Activated naive CD4-positive, alpha-beta T cell treated with anti-CD3 and anti-CD28 coated beads, Interleukin-2, amount 50 U/mL, for 16 hours (primary cell): Measurements from ENCODE around the gene NPIPA7.
A peak's percentile ranks its signal among the peaks of the same experiment; 100 is the strongest.
"Not testable (repeated sequence)": the region's sequence is repeated elsewhere in the genome, so short reads cannot be mapped to it uniquely, and the experiment has no call there.

ENCODE experiments used
- DNase-seq: peaks from one replicate; pipeline ENCODE4 v3.0.0-alpha.2; 2020

NPIPA7 gene

DNA sequence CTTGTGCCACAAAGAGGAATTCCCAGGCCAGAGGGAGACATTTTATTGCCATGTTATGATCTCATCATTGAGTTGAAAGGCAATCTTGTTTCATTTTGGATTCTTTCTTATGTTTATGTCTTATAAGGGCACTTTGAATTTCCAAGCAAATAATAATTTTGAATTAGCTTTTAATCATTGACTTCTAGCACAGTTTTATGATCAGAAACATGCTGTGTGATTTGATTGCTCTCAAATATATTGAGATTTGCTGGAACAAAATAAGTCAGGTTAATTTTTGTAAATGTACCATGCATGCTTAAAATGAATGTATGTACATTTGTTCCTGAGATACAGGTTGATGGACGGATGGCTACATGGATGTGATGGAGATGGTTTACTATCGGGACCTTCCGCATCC lies at the start of gene NPIPA7:
Gene NPIPA7 (plus strand): TSS at position 301 of the 400 bp plus-strand sequence. CDS start 105 bp downstream, outside the sequence.
- DNase-seq = not testable (repeated sequence)

DNA sequence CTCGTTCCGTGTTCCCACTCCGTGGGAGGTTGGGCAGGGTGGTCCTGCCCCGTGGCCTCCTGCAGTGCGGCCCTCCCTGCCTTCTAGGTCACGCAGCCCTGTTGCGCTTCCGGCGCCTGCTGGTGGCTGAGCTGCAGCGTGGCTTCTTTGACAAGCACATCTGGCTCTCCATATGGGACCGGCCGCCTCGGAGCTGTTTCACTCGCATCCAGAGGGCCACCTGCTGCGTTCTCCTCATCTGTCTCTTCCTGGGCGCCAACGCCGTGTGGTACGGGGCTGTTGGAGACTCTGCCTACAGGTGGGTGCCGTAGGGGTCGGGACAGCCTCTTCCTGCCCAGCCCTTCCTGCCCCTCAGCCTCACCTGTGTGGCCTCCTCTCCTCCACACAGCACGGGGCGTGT lies 47.5 kb upstream of the NPIPA7 start:
- not testable (repeated sequence) for DNase-seq

DNA sequence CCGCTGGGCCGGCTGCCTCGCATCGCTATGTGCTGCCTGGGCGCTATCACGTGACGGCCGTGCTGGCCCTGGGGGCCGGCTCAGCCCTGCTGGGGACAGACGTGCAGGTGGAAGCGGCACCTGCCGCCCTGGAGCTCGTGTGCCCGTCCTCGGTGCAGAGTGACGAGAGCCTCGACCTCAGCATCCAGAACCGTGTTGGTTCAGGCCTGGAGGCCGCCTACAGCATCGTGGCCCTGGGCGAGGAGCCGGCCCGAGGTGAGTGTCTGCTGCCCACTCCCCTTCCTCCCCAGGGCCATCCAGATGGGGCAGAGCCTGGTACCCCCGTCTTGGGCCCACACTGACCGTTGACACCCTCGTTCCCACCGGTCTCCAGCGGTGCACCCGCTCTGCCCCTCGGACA lies 21.4 kb upstream of the NPIPA7 start:
- not testable (repeated sequence) for DNase-seq

DNA sequence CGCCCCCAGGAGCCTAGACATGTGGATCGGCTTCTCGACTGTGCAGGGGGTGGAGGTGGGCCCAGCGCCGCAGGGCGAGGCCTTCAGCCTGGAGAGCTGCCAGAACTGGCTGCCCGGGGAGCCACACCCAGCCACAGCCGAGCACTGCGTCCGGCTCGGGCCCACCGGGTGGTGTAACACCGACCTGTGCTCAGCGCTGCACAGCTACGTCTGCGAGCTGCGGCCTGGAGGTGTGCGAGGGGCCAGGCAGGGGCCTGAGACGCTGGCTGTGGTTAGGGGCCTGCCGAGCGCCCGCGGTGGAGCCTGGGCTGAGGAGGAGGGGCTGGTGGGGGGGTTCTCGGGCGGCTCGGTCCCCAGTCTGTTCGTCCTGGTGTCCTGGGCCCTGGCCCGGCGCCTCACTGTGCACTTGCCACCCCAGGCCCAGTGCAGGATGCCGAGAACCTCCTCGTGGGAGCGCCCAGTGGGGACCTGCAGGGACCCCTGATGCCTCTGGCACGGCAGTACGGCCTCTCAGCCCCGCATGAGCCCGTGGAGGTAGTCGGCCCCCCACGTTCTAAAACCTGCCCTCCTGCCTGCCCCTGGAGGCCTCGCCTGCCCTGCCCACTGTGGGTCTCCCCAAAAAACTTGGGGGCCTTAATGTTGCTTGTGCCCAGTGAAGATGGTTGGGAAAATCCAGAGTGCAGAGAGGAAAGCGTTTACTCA lies 20.2 kb upstream of the NPIPA7 start:
- not testable (repeated sequence) for DNase-seq

DNA sequence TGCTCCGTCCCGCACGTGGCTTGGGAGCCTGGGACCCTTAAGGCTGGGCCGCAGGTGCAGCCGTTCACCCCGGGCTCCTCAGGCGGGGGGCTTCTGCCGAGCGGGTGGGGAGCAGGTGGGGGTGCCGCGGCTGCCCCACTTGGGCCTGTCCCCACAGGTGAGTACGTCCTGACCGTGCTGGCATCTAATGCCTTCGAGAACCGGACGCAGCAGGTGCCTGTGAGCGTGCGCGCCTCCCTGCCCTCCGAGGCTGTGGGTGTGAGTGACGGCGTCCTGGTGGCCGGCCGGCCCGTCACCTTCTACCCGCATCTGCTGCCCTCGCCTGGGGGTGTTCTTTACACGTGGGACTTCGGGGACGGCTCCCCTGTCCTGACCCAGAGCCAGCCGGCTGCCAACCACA lies 15.3 kb upstream of the NPIPA7 start:
- DNase-seq = not testable (repeated sequence)

DNA sequence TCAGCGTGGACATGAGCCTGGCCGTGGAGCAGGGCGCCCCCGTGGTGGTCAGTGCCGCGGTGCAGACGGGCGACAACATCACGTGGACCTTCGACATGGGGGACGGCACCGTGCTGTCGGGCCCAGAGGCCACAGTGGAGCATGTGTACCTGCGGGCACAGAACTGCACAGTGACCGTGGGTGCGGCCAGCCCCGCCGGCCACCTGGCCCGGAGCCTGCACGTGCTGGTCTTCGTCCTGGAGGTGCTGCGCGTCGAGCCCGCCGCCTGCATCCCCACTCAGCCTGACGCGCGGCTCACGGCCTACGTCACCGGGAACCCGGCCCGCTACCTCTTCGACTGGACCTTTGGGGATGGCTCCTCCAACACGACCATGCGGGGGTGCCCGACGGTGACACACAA lies 14.8 kb upstream of the NPIPA7 start:
- DNase-seq = not testable (repeated sequence)

DNA sequence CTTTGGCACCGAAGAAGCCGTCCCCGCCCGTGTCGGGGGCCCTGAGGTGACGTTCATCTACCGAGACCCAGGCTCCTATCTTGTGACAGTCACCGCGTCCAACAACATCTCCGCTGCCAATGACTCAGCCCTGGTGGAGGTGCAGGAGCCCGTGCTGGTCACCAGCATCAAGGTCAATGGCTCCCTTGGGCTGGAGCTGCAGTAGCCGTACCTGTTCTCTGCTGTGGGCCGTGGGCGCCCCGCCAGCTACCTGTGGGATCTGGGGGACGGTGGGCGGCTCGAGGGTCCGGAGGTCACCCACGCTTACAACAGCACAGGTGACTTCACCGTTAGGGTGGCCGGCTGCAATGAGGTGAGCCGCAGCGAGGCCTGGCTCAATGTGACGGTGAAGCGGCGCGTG lies 14.2 kb upstream of the NPIPA7 start:
- not testable (repeated sequence) for DNase-seq

DNA sequence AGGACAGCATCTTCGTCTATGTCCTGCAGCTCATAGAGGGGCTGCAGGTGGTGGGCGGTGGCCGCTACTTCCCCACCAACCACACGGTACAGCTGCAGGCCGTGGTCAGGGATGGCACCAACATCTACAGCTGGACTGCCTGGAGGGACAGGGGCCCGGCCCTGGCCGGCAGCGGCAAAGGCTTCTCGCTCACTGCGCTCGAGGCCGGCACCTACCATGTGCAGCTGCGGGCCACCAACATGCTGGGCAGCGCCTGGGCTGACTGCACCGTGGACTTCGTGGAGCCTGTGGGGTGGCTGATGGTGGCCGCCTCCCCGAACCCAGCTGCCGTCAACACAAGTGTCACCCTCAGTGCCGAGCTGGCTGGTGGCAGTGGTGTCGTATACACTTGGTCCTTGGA lies 13.6 kb upstream of the NPIPA7 start:
- DNase-seq = peak; percentile 5

DNA sequence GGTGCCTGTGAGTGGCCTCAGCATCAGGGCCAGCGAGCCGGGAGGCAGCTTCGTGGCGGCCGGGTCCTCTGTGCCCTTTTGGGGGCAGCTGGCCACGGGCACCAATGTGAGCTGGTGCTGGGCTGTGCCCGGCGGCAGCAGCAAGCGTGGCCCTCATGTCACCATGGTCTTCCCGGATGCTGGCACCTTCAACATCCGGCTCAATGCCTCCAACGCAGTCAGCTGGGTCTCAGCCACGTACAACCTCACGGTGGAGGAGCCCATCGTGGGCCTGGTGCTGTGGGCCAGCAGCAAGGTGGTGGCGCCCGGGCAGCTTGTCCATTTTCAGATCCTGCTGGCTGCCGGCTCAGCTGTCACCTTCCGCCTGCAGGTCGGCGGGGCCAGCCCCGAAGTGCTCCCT lies 13.1 kb upstream of the NPIPA7 start:
- not testable (repeated sequence) for DNase-seq

DNA sequence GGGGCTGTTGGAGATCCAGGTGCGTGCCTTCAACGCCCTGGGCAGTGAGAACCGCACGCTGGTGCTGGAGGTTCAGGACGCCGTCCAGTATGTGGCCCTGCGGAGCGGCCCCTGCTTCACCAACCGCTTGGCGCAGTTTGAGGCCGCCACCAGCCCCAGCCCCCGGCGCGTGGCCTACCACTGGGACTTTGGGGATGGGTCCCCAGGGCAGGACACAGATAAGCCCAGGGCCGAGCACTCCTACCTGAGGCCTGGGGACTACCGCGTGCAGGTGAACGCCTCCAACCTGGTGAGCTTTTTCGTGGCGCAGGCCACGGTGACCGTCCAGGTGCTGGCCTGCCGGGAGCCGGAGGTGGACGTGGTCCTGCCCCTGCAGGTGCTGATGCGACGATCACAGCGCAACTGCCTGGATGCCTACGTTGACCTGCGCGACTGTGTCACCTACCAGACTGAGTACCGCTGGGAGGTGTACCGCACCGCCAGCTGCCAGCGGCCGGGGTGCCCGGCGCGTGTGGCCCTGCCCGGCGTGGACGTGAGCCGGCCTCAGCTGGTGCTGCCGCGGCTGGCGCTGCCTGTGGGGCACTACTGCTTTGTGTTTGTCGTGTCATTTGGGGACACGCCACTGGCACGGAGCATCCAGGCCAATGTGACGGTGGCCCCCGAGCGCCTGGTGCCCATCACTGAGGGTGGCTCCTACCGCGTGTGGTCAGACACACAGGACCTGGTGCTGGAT lies 12.2 kb upstream of the NPIPA7 start:
- peak; percentile 7 for DNase-seq

DNA sequence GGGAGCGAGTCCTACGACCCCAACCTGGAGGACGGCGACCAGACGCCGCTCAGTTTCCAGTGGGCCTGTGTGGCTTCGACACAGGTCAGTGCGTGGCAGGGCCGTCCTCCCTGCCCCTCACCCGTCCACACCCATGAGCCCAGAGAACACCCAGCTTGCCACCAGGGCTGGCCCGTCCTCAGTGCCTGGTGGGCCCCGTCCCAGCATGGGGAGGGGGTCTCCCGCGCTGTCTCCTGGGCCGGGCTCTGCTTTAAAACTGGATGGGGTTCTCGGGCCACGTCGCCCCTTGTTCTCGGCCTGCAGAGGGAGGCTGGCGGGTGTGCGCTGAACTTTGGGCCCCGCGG lies 11.7 kb upstream of the NPIPA7 start:
- DNase-seq = not testable (repeated sequence)

DNA sequence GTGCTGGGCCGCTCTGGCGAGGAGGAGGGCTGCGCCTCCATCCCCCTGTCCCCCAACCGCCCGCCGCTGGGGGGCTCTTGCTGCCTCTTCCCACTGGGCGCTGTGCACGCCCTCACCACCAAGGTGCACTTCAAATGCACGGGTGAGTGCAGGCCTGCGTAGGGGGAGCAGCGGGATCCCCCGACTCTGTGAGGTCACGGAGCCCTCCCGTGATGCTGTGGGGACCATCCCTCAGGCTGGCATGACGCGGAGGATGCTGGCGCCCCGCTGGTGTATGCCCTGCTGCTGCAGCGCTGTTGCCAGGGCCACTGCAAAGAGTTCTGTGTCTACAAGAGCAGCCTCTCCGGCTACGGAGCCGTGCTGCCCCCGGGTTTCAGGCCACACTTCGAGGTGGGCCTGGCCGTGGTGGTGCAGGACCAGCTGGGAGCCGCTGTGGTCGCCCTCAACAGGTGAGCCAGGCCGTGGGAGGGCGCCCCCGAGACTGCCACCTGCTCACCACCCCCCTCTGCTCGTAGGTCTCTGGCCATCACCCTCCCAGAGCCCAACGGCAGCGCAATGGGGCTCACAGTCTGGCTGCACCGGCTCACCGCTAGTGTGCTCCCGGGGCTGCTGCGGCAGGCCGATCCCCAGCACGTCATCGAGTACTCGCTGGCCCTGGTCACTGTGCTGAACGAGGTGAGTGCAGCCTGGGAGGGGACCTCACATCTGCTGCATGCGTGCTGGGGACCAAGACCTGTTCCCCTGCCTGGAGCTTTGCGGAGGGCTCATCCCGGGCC lies 9.7 kb upstream of the NPIPA7 start:
- peak; percentile 10 for DNase-seq

DNA sequence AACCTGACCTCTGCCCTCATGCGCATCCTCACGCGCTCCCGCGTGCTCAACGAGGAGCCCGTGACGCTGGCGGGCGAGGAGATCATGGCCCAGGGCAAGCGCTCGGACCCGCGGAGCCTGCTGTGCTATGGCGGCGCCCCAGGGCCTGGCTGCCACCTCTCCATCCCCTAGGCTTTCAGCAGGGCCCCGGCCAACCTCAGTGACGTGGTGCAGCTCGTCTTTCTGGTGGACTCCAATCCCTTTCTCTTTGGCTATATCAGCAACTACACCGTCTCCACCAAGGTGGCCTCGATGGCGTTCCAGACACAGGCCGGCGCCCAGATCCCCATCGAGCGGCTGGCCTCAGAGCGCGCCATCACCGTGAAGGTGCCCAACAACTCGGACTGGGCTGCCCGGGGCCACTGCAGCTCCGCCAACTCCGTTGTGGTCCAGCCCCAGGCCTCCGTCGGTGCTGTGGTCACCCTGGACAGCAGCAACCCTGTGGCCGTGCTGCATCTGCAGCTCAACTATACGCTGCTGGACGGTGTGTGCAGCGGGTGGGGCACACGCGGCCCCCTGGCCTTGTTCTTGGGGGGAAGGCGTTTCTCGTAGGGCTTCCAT lies 7.7 kb upstream of the NPIPA7 start:
- DNase-seq = not testable (repeated sequence)

DNA sequence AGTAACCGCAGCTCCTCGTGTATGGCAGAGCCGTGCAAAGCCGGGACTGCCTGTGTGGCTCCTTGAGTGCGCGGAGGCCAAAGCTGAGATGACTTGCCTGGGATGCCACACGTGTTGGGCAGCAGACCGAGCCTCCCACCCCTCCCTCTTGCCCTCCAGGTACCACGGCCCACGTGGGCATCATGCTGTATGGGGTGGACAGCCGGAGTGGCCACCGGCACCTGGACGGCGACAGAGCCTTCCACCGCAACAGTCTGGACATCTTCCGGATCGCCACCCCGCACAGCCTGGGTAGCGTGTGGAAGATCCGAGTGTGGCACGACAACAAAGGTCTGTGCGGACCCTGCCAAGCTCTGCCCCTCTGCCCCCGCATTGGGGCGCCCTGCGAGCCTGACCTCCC lies 4.7 kb upstream of the NPIPA7 start:
- not testable (repeated sequence) for DNase-seq

DNA sequence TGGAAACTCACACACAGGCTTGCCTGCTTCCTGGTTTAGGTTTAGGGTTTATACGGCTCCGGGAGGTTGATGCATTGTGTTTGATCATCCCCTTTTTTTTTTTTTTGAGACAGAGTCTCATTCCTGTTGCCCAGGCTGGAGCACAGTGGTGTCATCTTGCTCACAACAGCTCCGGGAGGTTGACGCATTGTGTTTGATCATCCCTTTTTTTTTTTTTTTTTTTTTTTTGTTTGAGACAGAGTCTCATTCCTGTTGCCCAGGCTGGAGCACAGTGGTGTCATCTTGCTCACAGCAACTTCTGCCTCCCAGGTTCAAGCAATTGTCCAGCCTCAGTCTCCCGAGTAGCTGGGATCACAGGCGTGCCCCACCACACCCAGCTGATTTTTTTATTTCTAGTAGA lies 20.7 kb downstream of the NPIPA7 start:
- DNase-seq = not testable (repeated sequence)

DNA sequence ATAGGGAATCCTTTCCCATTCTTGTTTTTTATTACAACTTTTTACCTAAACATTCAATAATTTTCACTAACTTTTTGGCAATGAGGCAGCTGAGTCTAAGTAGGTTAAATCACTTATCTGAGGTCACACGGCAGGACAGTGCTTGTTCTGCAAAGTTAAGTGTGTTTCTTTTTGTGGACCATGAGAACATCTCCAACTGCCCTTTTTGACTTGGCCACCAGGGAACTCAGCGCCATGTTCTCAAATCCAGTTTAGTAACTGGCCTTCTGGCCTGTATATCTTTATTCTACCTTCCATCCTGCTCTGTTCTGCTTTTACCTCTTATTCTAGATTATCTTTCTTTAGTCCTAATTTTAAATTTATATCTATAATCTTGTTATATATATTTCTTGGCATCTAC lies 23.4 kb downstream of the NPIPA7 start:
- DNase-seq = not testable (repeated sequence)

DNA sequence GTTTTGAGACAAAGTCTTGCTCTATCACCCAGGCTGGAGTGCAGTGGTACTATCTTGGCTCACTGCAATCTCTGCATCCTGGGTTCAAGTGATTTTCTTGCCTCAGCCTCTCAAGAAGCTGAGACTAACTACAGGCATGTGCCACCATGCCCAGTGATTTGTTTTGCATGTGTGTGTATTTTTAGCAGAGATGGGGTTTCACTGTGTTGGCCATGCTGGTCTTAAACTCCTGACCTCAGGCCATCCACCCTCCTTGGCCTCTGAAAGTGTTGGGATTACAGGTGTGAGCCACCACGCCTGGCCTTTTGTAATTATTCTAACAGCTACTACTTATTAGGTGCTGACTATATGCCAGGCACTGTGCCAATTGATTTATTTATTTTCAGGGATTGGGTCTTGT lies 25.3 kb downstream of the NPIPA7 start:
- not testable (repeated sequence) for DNase-seq

DNA sequence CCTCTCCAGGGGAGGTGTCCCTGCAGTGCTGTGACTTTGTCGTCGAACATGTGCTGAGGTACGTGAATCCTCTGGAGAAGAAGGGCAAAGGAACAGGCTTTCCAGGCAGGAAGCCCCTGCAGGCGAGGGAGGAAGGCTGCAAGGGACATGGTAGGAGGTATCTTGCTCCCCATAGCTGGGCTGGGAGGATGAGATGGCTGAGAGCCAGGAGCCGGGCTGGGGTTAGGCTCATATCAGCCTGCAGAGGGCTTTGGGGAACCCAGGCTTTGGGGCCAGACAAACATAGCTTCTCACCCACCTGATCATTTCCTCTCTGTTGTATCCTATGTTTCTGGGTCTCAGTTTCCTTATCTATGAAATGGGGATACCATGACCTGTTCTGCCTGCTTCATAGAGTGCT lies 26.5 kb downstream of the NPIPA7 start:
- DNase-seq = not testable (repeated sequence)

DNA sequence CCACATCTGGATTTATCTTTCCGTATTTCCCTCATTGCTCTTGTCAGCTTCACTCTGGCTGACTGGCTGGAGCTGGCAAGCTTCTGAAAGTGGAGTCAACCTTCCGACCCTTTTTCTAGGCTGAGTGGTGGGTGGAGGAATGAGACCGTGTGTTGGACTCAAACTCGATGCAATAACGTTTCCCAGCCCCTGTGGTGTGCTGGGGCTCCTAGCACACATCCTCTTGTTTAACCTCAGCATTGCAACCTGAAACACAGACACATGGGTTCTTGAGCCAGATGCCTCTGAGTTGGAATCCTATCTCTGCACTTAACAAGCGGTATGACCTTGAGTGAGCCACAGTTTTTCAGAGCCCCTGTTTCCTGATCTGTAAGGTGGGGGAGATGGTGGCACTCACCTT lies 29.5 kb downstream of the NPIPA7 start:
- DNase-seq = not testable (repeated sequence)

DNA sequence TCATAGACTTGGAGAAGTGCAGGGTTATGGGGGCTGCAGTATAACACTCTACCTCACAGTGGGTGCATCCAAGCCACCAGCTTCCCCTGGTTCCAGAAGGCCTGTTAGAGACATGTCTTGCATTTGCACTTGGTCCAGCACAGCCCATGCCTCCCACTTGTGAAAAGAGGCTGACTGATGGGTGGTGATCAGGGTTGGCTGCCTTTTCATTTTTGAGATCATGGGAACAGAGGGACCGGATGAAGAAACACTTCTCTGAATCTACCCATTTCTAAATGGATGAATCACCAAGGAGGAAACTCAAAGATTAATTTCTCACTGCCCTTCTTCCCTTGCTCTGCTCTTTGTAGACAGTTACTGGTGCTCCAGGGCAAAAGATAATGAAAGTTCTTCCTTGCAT lies 34.8 kb downstream of the NPIPA7 start:
- not testable (repeated sequence) for DNase-seq

DNA sequence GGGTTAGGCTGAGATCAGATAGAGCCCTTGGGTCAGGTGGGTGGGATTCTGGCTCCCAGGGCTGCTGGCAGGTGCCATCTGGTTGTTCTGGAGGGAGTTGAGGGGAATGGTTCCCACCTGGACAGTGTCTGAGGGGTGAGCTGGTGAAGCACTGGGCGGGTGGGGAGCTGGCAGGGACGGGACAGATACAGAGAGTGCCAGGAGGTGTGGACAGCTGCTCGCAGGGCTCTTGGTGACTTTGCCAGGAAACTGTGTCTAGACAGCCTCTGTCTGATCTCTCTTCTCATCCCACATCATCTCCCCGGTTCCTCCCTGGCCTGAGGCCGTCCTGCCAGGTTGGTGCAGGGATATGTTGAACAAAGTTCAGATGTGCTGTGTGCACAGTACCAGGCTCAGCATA lies 38.1 kb downstream of the NPIPA7 start:
- not testable (repeated sequence) for DNase-seq

DNA sequence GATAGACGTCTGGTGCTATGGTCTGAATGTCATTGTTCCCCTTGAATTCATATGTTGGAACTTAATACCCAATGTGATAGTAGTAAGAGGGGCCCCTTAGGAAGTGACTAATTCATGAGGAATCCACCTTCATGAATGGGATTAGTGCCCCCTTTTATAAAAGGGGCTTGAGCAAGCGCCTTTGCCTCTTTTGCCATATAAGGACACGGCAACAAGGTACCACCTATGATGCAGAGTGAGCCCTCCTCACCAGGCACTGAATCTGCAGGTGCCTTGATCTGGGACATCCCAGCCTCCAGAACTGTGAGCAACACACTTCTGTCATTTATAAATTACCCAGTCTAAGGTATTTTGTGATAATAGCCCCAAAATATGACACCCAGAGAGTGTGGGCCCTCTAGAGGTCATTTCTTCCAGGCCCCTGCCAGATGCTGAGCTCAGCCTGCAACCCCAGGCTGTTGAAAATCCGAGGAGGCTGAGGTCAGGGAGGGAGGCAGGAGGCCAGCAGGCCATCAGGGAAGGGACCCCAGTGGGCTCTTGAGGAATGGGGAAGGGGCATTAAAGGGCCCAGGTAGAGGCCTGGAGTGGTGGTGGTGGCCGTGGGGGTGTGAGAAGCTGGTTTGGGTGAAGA lies 39.1 kb downstream of the NPIPA7 start:
- not testable (repeated sequence) for DNase-seq

DNA sequence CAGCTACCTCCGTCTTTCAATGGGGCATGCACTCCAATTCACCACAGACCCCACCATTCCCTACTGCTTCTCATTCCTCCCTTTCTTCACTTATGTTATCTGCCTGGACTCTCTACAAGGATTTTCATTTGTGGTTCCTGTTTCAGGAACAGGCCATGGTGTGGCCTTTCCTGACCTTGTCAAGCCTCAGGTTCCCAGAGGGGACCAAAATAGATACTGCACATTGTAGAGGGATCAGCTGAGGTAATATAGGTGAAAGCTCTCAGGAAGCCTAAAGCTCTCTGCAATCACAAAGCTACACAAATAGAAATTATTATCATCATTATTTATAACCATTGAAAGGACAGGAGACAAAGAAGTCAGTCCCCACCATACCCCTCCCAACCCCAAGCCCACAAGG lies 41.6 kb downstream of the NPIPA7 start:
- not testable (repeated sequence) for DNase-seq
